ENCODE results near the gene SNCB. TPM values are rescaled to one million over a fixed set of nuclear protein-coding genes. Genes with fewer than 3 reads are reported as not detected.

SNCB gene
- polyA plus RNA-seq, 1 of the 3 experiments (the other 2 are of a cell fraction) = 0.33 TPM

GRCh38 chr5:176652136-176652535 lies 21.8 kb upstream of the SNCB start:
- Histone ChIP-seq H3K4me2 (no peak overlapping the region), H3K36me3 (replicated peaks in 1 of 2; ENCODE audit: control insufficient read depth in 1 of 2, insufficient read depth in 2 of 2, low read length in 1 of 2) (peaks cover 0 to 21% of the 10 kb centered on the region in 2 experiments), H4K20me1 (ENCODE audit: insufficient read depth) (peaks cover 26% of the 10 kb centered on the region; the same call in 1 of the 2 replicates), H3K79me2 (ENCODE audit: insufficient read depth) (peaks cover 46% of the 10 kb centered on the region), H3K27ac (ENCODE audit: low read depth in 2 of 2, low read length in 1 of 2) (no peak overlapping the region), H2AFZ (ENCODE audit: low read depth) (no peak overlapping the region), H3F3A (replicated peaks; ENCODE audit: insufficient read depth) (no peaks in the 10 kb centered on the region), H3K9me2 (no peaks in the 10 kb centered on the region), H3K4me3 (ENCODE audit: low read depth in 2 of 2, low read length in 1 of 2) (no peak overlapping the region), H3K27me3 (ENCODE audit: insufficient read depth) (no peaks in the 10 kb centered on the region), H3K9ac (no peak overlapping the region), H3K9me3 (no peaks in the 10 kb centered on the region), H3K4me1 (ENCODE audit: control insufficient read depth in 1 of 2, insufficient read depth in 2 of 2, low read depth in 1 of 2, low read length in 1 of 2) (peaks cover 0 to 45% of the 10 kb centered on the region in 2 experiments; a peak in 1 of 4 replicates)
- ChIA-PET CTCF (interaction anchor here (1.1 to 4.1 kb wide), 5 partner anchors 9 to 460 kb away, joined by 3 to 33 read pairs (median 3); no protein-coding TSS in a partner anchor), POLR2A (interaction anchor here (0.6 to 1.0 kb wide), 2 partner anchors 8 to 151 kb away, joined by 3 read pairs; no protein-coding TSS in a partner anchor)
- TF ChIP-seq TAF1 (IDR thresholded peaks at IDR 0.05; ENCODE audit: borderline replicate concordance, low read depth, low read length) = no peak
- TF ChIP-seq GATA2 (CRISPR knock-in tag; IDR thresholded peaks at IDR 0.05) = no peak
- peak; percentile 32; the same call in 1 of the 2 replicates for TF ChIP-seq RFX5 (IDR thresholded peaks at IDR 0.05; ENCODE audit: low read length)
- no peak for TF ChIP-seq EZH2phosphoT487 (IDR thresholded peaks at IDR 0.05; ENCODE audit: borderline replicate concordance, low read depth)
- TF ChIP-seq CTCF (IDR thresholded peaks at IDR 0.05) = no peak
- WGBS (ENCODE audit: low lambda C conversion rate) = 86% methylated on average over 8 of the region's 8 CpGs
- peak; percentile 76 for DNase-seq

- Histone ChIP-seq H3K9ac (no peak overlapping the region), H3K36me3 (replicated peaks in 1 of 2; ENCODE audit: control insufficient read depth in 1 of 2, insufficient read depth in 2 of 2, low read length in 1 of 2) (peaks cover 0 to 18% of the 10 kb centered on the region in 2 experiments), H3K4me2 (no peak overlapping the region), H3K4me3 (ENCODE audit: low read depth in 2 of 2, low read length in 1 of 2) (no peak overlapping the region), H3K27ac (ENCODE audit: low read depth in 2 of 2, low read length in 1 of 2) (peak overlapping the region in 1 of 2 experiments; percentile 5; a peak in 1 of 4 replicates), H3K9me3 (no peaks in the 10 kb centered on the region), H2AFZ (ENCODE audit: low read depth) (no peak overlapping the region), H3K4me1 (ENCODE audit: control insufficient read depth in 1 of 2, insufficient read depth in 2 of 2, low read depth in 1 of 2, low read length in 1 of 2) (peaks cover 3 to 49% of the 10 kb centered on the region in 2 experiments; a peak in 2 of 4 replicates), H3F3A (replicated peaks; ENCODE audit: insufficient read depth) (no peaks in the 10 kb centered on the region), H3K27me3 (ENCODE audit: insufficient read depth) (no peaks in the 10 kb centered on the region), H4K20me1 (ENCODE audit: insufficient read depth) (peaks cover 26% of the 10 kb centered on the region; the same call in 1 of the 2 replicates), H3K9me2 (no peaks in the 10 kb centered on the region), H3K79me2 (ENCODE audit: insufficient read depth) (peaks cover 46% of the 10 kb centered on the region)
- no peak for DNase-seq
- CTCF ChIA-PET = interaction anchor here (0.5 to 4.1 kb wide), 6 partner anchors 10 to 461 kb away, joined by 3 to 33 read pairs (median 3); no protein-coding TSS in a partner anchor
- TF ChIP-seq RXRA (IDR thresholded peaks at IDR 0.05; ENCODE audit: borderline replicate concordance, low read depth) = no peak
- TF ChIP-seq ZBTB33 (IDR thresholded peaks at IDR 0.05; ENCODE audit: borderline replicate concordance, low read depth) = no peak
- no peak for TF ChIP-seq FOXM1 (IDR thresholded peaks at IDR 0.05; ENCODE audit: low read depth)
- no peak for TF ChIP-seq MEF2A (IDR thresholded peaks at IDR 0.05; ENCODE audit: borderline replicate concordance, low read depth)
- TF ChIP-seq SMC3 (IDR thresholded peaks at IDR 0.05; ENCODE audit: low read depth, low read length) = no peak
- TF ChIP-seq FOXJ3 (CRISPR knock-in tag; IDR thresholded peaks at IDR 0.05) = no peak
- no peak for TF ChIP-seq USF2 (IDR thresholded peaks at IDR 0.05; ENCODE audit: borderline replicate concordance, low read depth, low read length)
- 93% methylated on average over 10 of the region's 17 CpGs for WGBS (ENCODE audit: low lambda C conversion rate)
- POLR2A ChIA-PET = interaction anchor here (0.6 to 1.0 kb wide), 2 partner anchors 9 to 151 kb away, joined by 3 read pairs; no protein-coding TSS in a partner anchor
Observed at GRCh38 chr5:176651472-176651980, 21.2 kb upstream of the SNCB start.
